PC-3 (cell line): ENCODE data around the gene CKAP4.

Experiments
- EZH2 ChIP-seq: fragments of 300-600 bp; sonication (generic); IDR thresholded peaks from one replicate; pipeline ENCODE4 v1.6.1; 2017; ENCODE audit warnings: antibody characterized with exemption, mild to moderate bottlenecking, low read length; ENCODE audit not compliant: unreplicated experiment
- EZH2phosphoT487 ChIP-seq: fragments of 300-600 bp; sonication (generic); IDR thresholded peaks from 2 replicates; pipeline ENCODE4 v1.6.1; 2018; ENCODE audit warnings: mild to moderate bottlenecking, antibody characterized with exemption, low read length, borderline replicate concordance
- TF ChIP-seq, protein P1 (sequence below): fragments of 300-600 bp; sonication (generic); conservative IDR thresholded peaks from 2 replicates; pipeline ENCODE4 v1.5.1; 2017; ENCODE audit warnings: antibody characterized with exemption, low read depth, mild to moderate bottlenecking, low read length

DNA sequence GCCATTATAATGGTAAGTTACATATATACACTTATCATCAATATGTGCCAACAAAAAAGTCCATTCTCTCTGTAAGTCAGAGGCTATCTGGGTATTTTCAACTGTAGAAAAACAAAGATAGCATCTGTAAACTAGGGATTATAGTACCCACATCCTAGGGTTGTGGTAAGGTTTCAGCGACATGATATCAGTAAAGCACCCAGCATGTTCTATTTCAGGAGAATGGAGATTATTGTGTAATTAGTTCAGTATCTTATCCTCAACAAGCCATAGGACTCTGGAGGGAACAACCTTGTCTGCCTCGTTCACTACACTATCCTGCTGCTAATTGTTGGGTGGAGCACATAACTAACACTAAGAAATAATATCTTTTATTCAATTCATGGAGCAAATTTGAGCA, 19.7 kb upstream of the CKAP4 start:
- TF ChIP-seq, protein P1, sequence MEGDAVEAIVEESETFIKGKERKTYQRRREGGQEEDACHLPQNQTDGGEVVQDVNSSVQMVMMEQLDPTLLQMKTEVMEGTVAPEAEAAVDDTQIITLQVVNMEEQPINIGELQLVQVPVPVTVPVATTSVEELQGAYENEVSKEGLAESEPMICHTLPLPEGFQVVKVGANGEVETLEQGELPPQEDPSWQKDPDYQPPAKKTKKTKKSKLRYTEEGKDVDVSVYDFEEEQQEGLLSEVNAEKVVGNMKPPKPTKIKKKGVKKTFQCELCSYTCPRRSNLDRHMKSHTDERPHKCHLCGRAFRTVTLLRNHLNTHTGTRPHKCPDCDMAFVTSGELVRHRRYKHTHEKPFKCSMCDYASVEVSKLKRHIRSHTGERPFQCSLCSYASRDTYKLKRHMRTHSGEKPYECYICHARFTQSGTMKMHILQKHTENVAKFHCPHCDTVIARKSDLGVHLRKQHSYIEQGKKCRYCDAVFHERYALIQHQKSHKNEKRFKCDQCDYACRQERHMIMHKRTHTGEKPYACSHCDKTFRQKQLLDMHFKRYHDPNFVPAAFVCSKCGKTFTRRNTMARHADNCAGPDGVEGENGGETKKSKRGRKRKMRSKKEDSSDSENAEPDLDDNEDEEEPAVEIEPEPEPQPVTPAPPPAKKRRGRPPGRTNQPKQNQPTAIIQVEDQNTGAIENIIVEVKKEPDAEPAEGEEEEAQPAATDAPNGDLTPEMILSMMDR: no peak
- TF ChIP-seq EZH2 (no peak), EZH2phosphoT487 (no peak)
